Limb (tissue), 2 donors: Measurements from ENCODE around the gene COL18A1.

Experiments used
- DNase-seq, 2 donors: peaks; one replicate each; pipeline ENCODE4 v3.0.0-alpha.2; 2016; ENCODE audit errors: extremely low spot score in 2 of 2

The COL18A1 gene

GRCh38 chr21:45413922-45414321 is 9.0 kb downstream of the COL18A1 start:
- peak in 1 of 2 donors; percentile 22 for DNase-seq

GRCh38 chr21:45414396-45415187 is 9.6 kb downstream of the COL18A1 start:
- no peak for DNase-seq

- DNase-seq, result no peak
Measured at GRCh38 chr21:45415188-45415942, 10.4 kb downstream of the COL18A1 start.

- no peak for DNase-seq
Measured at GRCh38 chr21:45415943-45416611, 11.1 kb downstream of the COL18A1 start.

- no peak for DNase-seq
Measured at GRCh38 chr21:45416620-45417019, 11.7 kb downstream of the COL18A1 start.

- peak in 1 of 2 donors; percentile 25 for DNase-seq
Measured at GRCh38 chr21:45417256-45417950, 12.4 kb downstream of the COL18A1 start.

- no peak for DNase-seq
Measured at GRCh38 chr21:45417951-45418300, 13.0 kb downstream of the COL18A1 start.

- peak in 1 of 2 donors; percentile 39 for DNase-seq
Measured at GRCh38 chr21:45418301-45419071, 13.5 kb downstream of the COL18A1 start.

GRCh38 chr21:45419162-45419561 is 14.2 kb downstream of the COL18A1 start:
- DNase-seq, result no peak

- DNase-seq, result peak in 1 of 2 donors; percentile 65
Measured at GRCh38 chr21:45420061-45421041, 15.4 kb downstream of the COL18A1 start.

GRCh38 chr21:45421071-45421845 is 16.3 kb downstream of the COL18A1 start:
- DNase-seq, result peak in 1 of 2 donors; percentile 46

- DNase-seq, result peak in 1 of 2 donors; percentile 24
Measured at GRCh38 chr21:45421846-45422775, 17.1 kb downstream of the COL18A1 start.

GRCh38 chr21:45423201-45423955 is 18.4 kb downstream of the COL18A1 start:
- no peak for DNase-seq

GRCh38 chr21:45423968-45424853 is 19.2 kb downstream of the COL18A1 start:
- DNase-seq, result no peak

GRCh38 chr21:45424854-45425795 is 20.2 kb downstream of the COL18A1 start:
- DNase-seq, result no peak
